ENCODE data around the gene GPR3.

DNA sequence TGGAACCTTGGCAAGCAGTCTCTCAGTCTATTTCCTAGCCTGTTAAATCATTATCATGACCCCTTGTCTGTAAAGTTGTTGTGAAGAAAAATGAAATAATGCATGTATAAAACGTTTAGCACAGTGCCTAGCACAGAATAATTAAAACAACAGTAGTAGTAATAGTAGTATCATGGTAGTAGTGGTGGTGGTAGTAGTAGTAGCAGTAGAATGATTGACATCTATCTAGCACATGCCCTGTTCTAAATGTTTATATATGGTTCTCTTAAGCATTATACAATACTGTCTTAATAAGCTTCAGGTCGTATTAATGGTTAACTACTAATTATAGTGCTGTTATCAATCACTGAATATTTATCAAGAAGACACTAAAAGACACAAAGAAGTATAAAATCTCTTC is 46.7 kb downstream of the GPR3 start:
- TF ChIP-seq POLR2A (IDR thresholded peaks at IDR 0.05) = no peak
- TF ChIP-seq, protein P1, sequence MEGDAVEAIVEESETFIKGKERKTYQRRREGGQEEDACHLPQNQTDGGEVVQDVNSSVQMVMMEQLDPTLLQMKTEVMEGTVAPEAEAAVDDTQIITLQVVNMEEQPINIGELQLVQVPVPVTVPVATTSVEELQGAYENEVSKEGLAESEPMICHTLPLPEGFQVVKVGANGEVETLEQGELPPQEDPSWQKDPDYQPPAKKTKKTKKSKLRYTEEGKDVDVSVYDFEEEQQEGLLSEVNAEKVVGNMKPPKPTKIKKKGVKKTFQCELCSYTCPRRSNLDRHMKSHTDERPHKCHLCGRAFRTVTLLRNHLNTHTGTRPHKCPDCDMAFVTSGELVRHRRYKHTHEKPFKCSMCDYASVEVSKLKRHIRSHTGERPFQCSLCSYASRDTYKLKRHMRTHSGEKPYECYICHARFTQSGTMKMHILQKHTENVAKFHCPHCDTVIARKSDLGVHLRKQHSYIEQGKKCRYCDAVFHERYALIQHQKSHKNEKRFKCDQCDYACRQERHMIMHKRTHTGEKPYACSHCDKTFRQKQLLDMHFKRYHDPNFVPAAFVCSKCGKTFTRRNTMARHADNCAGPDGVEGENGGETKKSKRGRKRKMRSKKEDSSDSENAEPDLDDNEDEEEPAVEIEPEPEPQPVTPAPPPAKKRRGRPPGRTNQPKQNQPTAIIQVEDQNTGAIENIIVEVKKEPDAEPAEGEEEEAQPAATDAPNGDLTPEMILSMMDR (IDR thresholded peaks at IDR 0.05) = no peak
